SK-N-MC (cell line): ENCODE data around the gene IGFBP3.

ENCODE experiments used
- EZH2 ChIP-seq: fragments of 200-600 bp; sonication (generic); IDR thresholded peaks from one replicate; pipeline ENCODE4 v1.6.1; 2017; ENCODE audit warnings: antibody characterized with exemption
- POLR2AphosphoS5 ChIP-seq: IDR thresholded peaks from 2 replicates; pipeline ENCODE4 v1.6.1; 2012; ENCODE audit warnings: mild to moderate bottlenecking, low read depth, low read length, borderline replicate concordance

DNA sequence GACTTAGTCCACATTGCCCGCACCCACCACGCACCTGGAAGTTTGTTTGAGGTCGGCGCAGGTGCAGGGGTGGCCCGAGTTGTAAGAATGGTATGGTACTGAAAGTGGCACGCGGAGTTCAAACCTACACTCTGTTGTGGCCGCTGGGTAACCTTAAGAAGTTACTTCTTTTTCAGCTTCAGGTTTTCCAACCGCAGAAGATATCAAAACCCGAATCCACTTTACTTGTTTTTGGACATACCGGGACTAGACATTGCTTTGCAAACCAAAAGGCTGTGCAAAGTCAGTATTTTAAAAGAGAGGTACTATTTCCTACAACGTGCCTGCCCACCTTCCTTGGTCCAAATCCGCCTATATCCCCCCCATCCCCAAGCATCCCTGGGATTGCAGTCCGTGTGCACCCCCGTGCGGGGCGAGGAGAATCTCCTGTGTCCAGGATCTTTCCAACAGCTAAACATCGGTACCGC, 1.0 kb downstream of the IGFBP3 start:
- TF ChIP-seq POLR2AphosphoS5 = no peak
- TF ChIP-seq EZH2 = no peak
